ENCODE results near the gene OR6B1.

GRCh38 chr7:143983960-143984359 lies 16.2 kb upstream of the OR6B1 start:
- no peak for TF ChIP-seq POLR2A (IDR thresholded peaks at IDR 0.05; ENCODE audit: low read depth, low read length)
- no peak for TF ChIP-seq POLR2AphosphoS5 (IDR thresholded peaks at IDR 0.05; ENCODE audit: low read depth, low read length)
- no peak for TF ChIP-seq TAF1 (IDR thresholded peaks at IDR 0.05; ENCODE audit: borderline replicate concordance, low read depth, low read length)

All from GM12892 (cell line).